Ishikawa (cell line): ENCODE measurements around the gene NTSR2.

Experiments used
- CEBPB ChIP-seq: IDR thresholded peaks from 2 replicates; pipeline ENCODE4 v1.6.1; 2012
- CREB1 ChIP-seq: IDR thresholded peaks from 2 replicates; pipeline ENCODE4 v1.6.1; 2012; ENCODE audit warnings: low read depth
- EGR1 ChIP-seq: IDR thresholded peaks from 2 replicates; pipeline ENCODE4 v1.6.1; 2012
- REST ChIP-seq: IDR thresholded peaks from 2 replicates; pipeline ENCODE4 v1.6.1; 2012; ENCODE audit warnings: low read depth, mild to moderate bottlenecking

- TF ChIP-seq REST: no peak
- TF ChIP-seq CEBPB: no peak
- no peak for TF ChIP-seq CREB1
- no peak for TF ChIP-seq EGR1
Measured at GRCh38 chr2:11662882-11663281, 7.1 kb downstream of the NTSR2 start.
